GM21515 (cell line): ENCODE data around the gene HINFP.
"Not testable (repeated sequence)": the region's sequence is repeated elsewhere in the genome, so short reads cannot be mapped to it uniquely, and the experiment has no call there.

Experiments used
- ATAC-seq: cut with Tn5 transposase; IDR thresholded peaks from one replicate; pipeline ENCODE4 v1.9.1; 2021; ENCODE audit not compliant: unreplicated experiment

Gene HINFP

GRCh38 chr11:119154178-119154577 is 32.8 kb downstream of the HINFP start:
- no peak for ATAC-seq

GRCh38 chr11:119155733-119156492 is 34.5 kb downstream of the HINFP start:
- no peak for ATAC-seq

GRCh38 chr11:119156496-119156895 is 35.1 kb downstream of the HINFP start:
- ATAC-seq, result no peak

GRCh38 chr11:119157063-119157462 is 35.7 kb downstream of the HINFP start:
- ATAC-seq, result no peak

GRCh38 chr11:119158467-119158866 is 37.1 kb downstream of the HINFP start:
- ATAC-seq, result no peak

- no peak for ATAC-seq
Measured at GRCh38 chr11:119160151-119160550, 38.8 kb downstream of the HINFP start.

- ATAC-seq, result no peak
Measured at GRCh38 chr11:119161871-119162270, 40.5 kb downstream of the HINFP start.

GRCh38 chr11:119166368-119167076 is 45.1 kb downstream of the HINFP start:
- no peak for ATAC-seq

- not testable (repeated sequence) for ATAC-seq
Measured at GRCh38 chr11:119167077-119167458, 45.7 kb downstream of the HINFP start.

- no peak for ATAC-seq
Measured at GRCh38 chr11:119167933-119168332, 46.6 kb downstream of the HINFP start.

- ATAC-seq, result peak; percentile 90
Measured at GRCh38 chr11:119168471-119169281, 47.3 kb downstream of the HINFP start, which contains the start of gene NLRX1. Gene NLRX1 (plus strand): TSS chr11:119168725. CDS start chr11:119171404, 2,679 bp downstream.

- ATAC-seq, result peak; percentile 14
Measured at GRCh38 chr11:119169282-119169719, 47.9 kb downstream of the HINFP start.

GRCh38 chr11:119172513-119172912 is 51.1 kb downstream of the HINFP start:
- no peak for ATAC-seq

GRCh38 chr11:119173453-119173852 is 52.1 kb downstream of the HINFP start:
- no peak for ATAC-seq

- no peak for ATAC-seq
Measured at GRCh38 chr11:119175493-119176077, 54.2 kb downstream of the HINFP start.

- ATAC-seq, result no peak
Measured at GRCh38 chr11:119178166-119178680, 56.8 kb downstream of the HINFP start.

GRCh38 chr11:119179342-119179741 is 58.0 kb downstream of the HINFP start:
- no peak for ATAC-seq

GRCh38 chr11:119179983-119180382 is 58.6 kb downstream of the HINFP start:
- no peak for ATAC-seq

- ATAC-seq, result no peak
Measured at GRCh38 chr11:119180729-119181676, 59.6 kb downstream of the HINFP start.
